Mesodermal cell (in vitro differentiated cells): ENCODE measurements around the gene PMF1. TPM values are rescaled to one million over a fixed set of nuclear protein-coding genes. Genes with fewer than 3 reads are reported as not detected.

Source experiments
- H3K27ac ChIP-seq: 2 replicates; pipeline ENCODE4 v1.7.0; 2013; ENCODE audit warnings: mild to moderate bottlenecking, low read depth, low read length, moderate library complexity; ENCODE audit not compliant: severe bottlenecking
- H3K36me3 ChIP-seq: 2 replicates; pipeline ENCODE4 v1.7.1; 2013; ENCODE audit warnings: mild to moderate bottlenecking, low read length, moderate library complexity; ENCODE audit not compliant: control insufficient read depth, insufficient read depth
- H3K4me1 ChIP-seq: one replicate; pipeline ENCODE4 v1.7.1; 2013; ENCODE audit warnings: mild to moderate bottlenecking, low read length; ENCODE audit not compliant: insufficient read depth, control insufficient read depth, poor library complexity, severe bottlenecking
- H3K4me3 ChIP-seq: 2 replicates; pipeline ENCODE4 v1.7.0; 2013; ENCODE audit warnings: low read length, control low read depth, mild to moderate bottlenecking; ENCODE audit not compliant: insufficient read depth, poor library complexity, severe bottlenecking; ENCODE audit errors: extremely low read depth
- H3K9me3 ChIP-seq: 2 replicates; pipeline ENCODE4 v1.7.1; 2013; ENCODE audit warnings: mild to moderate bottlenecking, low read length, moderate library complexity; ENCODE audit not compliant: control insufficient read depth
- WGBS, 2 experiments: methylation state at CpG; one replicate each; pipeline ENCODE4 v1.1.5; 2013; ENCODE audit warnings: missing lambda C conversion rate in 2 of 2; ENCODE audit not compliant: insufficient coverage in 2 of 2; 5-methylcytosine and 5-hydroxymethylcytosine counted together
- polyA plus RNA-seq, 2 experiments: library from polyadenylated mRNA; stranded (reverse); fragments of 50-300 nt; gene quantifications; one replicate each; pipeline ENCODE4 v1.2.3, GENCODE V29; 2013

Gene PMF1
- 70.0 TPM for polyA plus RNA-seq (2013, experiment 1 of 2)
- 62.8 TPM for polyA plus RNA-seq (2013, experiment 2 of 2)

DNA sequence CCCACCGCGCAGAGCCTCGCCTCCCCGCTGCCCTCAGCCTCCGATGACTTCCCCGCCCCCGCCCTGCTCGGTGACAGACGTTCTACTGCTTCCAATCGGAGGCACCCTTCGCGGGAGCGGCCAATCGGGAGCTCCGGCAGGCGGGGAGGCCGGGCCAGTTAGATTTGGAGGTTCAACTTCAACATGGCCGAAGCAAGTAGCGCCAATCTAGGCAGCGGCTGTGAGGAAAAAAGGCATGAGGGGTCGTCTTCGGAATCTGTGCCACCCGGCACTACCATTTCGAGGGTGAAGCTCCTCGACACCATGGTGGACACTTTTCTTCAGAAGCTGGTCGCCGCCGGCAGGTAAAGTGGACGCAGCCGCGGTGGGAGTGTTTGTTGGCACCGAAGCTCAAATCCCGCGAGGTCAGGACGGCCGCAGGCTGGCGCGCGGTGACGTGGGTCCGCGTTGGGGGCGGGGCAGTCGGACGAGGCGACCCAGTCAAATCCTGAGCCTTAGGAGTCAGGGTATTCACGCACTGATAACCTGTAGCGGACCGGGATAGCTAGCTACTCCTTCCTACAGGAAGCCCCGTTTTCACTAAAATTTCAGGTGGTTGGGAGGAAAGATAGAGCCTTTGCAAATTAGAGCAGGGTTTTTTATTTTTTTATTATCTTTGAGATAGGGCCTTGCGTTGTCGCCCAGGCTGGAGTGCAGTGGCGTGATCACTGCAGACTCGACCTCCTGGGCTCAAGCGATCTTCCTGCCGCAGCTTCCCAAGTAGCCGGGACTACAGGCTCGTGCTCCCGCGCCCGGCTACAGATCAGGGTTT is at the start of gene PMF1:
Gene PMF1, plus strand, starts transcription at position 175 of the 811 bp plus-strand sequence. Its CDS starts 9 bp downstream, at position 184.
- H3K27ac ChIP-seq = peak within 1 kb of the TSS; percentile 98
- H3K36me3 ChIP-seq = peaks cover 54% of the 10 kb centered on the region
- peak within 1 kb of the TSS; percentile 62 for H3K4me3 ChIP-seq
- H3K9me3 ChIP-seq = no peaks in the 10 kb centered on the region
- no peaks in the 10 kb centered on the region for H3K4me1 ChIP-seq
- 0 to 1% methylated on average over 57 of the region's 61 CpGs for WGBS, 2 experiments

GRCh38 chr1:156163712-156164111 is 49.1 kb upstream of the PMF1 start:
- Histone ChIP-seq H3K4me1 (peaks cover 10% of the 10 kb centered on the region), H3K36me3 (no peaks in the 10 kb centered on the region), H3K9me3 (no peaks in the 10 kb centered on the region), H3K27ac (no peak overlapping the region), H3K4me3 (no peak overlapping the region)
- 100% methylated on average over 1 of the region's 1 CpG; no CpG with 5 or more reads in 1 of the 2 experiments for WGBS, 2 experiments

DNA sequence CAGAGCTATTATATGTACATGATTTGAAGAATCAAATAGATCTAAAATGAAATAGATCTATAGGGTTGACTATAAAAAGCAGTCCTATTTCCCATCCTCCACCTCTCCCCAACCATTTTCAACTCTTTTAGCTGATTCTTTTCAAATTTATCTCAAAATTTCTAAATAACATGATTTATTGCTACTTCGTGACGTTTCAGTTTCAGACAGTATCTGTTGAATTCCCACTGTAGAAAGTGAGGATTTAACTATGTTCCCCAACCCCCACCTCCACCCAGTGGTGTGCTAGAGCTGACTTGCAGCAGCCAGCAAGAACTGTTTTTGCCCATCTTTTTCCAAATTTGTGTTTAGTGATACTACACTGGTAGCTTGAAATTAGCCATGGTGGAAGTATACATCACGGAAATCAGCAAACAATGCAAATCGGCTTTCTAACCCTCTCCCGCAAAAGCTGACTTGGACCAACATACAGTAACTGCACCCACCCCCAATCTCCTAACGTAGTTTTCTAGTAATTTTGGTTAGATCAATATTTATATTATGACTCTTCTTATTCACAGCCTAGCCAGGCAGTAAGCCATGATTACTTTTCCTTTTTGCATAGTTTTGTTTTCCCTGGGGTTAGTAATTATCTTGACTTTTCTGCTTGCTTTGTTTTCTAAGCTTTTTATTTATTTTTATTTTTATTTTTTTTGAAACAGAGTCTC is 48.5 kb upstream of the PMF1 start:
- Histone ChIP-seq H3K4me3 (no peak overlapping the region), H3K4me1 (peaks cover 7% of the 10 kb centered on the region), H3K27ac (no peak overlapping the region), H3K36me3 (no peaks in the 10 kb centered on the region), H3K9me3 (no peaks in the 10 kb centered on the region)
- 100% methylated on average over 4 of the region's 6 CpGs; no CpG with 5 or more reads in 1 of the 2 experiments for WGBS, 2 experiments

- Histone ChIP-seq H3K27ac (no peak overlapping the region), H3K4me1 (peaks cover 4% of the 10 kb centered on the region), H3K9me3 (no peaks in the 10 kb centered on the region), H3K4me3 (no peak overlapping the region), H3K36me3 (no peaks in the 10 kb centered on the region)
- WGBS, 2 experiments = 98 to 100% methylated on average over 2 of the region's 2 CpGs
Observed at GRCh38 chr1:156165083-156165482, 47.7 kb upstream of the PMF1 start.

GRCh38 chr1:156167536-156167935 is 45.3 kb upstream of the PMF1 start:
- Histone ChIP-seq H3K4me1 (peaks cover 4% of the 10 kb centered on the region), H3K4me3 (no peak overlapping the region), H3K9me3 (no peaks in the 10 kb centered on the region), H3K27ac (no peak overlapping the region), H3K36me3 (no peaks in the 10 kb centered on the region)
- WGBS, 2 experiments = 77 to 96% methylated on average over 3 to 4 of the region's 5 CpGs

DNA sequence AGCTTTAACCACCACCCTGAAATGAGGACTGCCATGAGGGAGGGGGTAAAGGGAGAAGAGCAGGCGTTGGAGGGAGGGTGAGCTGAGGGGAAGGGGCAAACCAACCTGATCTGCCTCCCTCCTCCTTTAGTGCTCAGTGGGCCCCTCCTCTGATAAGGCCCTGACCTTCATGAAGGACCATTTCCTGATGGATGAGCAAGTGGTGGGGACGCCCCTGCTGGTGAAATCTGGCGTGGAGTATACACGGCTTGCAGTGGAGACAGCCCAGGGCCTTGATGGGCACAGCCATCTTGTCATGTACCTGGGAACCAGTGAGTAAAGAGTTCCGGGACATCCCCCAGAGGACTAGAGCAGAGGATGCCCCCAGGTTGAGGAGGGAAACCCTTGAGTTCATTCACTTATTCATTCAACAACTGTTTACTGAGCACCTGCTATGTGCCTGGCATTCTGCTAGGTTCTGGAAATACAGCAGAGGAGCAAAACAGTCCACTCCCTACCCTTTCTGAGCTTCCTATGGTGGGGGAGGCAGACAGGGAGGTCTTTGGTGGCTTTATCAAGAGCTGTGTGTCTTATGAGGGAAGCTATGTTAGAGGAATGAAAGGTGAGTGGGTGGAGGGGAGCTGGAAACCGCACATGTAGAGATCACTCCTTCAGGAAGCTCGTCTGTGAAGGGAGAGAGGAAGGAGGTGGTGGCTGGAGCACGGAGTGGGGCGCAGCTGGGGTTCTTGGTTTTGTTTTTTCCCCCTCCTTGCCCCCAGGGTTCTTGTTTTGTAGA is 39.9 kb upstream of the PMF1 start:
- no peak overlapping the region for H3K4me3 ChIP-seq
- no peaks in the 10 kb centered on the region for H3K36me3 ChIP-seq
- no peaks in the 10 kb centered on the region for H3K9me3 ChIP-seq
- 85 to 92% methylated on average over 5 to 7 of the region's 9 CpGs for WGBS, 2 experiments
- H3K27ac ChIP-seq = no peak overlapping the region
- H3K4me1 ChIP-seq = no peaks in the 10 kb centered on the region

GRCh38 chr1:156176610-156177210 is 36.1 kb upstream of the PMF1 start:
- H3K4me3 ChIP-seq = no peak overlapping the region
- H3K9me3 ChIP-seq = no peaks in the 10 kb centered on the region
- 89 to 90% methylated on average over 11 of the region's 12 CpGs for WGBS, 2 experiments
- H3K4me1 ChIP-seq = peaks cover 3% of the 10 kb centered on the region
- H3K36me3 ChIP-seq = no peaks in the 10 kb centered on the region
- no peak overlapping the region for H3K27ac ChIP-seq

DNA sequence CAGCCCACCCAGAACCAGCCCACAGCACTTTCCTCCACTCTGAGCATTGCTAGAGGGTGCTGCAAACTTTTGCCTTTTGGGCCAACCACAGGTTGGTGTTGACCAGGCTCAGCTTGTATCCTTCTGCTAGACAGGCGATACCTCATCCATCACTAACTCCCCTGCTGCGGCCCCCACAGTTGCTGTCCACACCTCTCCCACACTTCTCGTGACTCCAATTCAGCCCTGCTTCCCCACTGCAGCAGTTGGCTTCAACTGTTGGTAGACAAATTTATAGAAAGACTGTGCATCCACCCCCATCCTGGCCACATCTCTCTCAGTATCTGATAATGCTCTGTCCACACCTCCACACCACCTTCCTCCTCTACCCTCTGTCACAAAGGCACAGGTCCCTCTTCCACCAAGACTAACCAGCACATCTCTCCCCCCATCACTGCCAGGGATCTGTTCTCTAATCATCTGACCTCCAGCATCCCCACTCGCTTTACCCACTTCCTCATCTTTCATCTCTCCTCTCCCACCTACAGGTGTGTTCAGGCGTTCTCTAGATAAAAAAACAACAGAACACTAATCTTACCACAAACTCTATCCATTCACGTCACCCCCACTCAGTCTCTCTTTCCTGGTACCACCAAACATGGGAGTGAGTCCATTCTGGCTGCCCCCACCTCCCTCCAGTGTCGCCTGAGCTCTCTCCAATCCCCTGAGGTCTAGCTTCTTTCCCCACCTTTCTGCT is 34.7 kb upstream of the PMF1 start:
- WGBS, 2 experiments = 84 to 95% methylated on average over 5 to 7 of the region's 7 CpGs
- peaks cover 3% of the 10 kb centered on the region for H3K4me1 ChIP-seq
- H3K36me3 ChIP-seq = no peaks in the 10 kb centered on the region
- H3K4me3 ChIP-seq = no peak overlapping the region
- H3K27ac ChIP-seq = no peak overlapping the region
- H3K9me3 ChIP-seq = no peaks in the 10 kb centered on the region

GRCh38 chr1:156180471-156180870 is 32.3 kb upstream of the PMF1 start:
- Histone ChIP-seq H3K4me3 (no peak overlapping the region), H3K9me3 (peaks cover under 1% of the 10 kb centered on the region), H3K36me3 (no peaks in the 10 kb centered on the region), H3K4me1 (peaks cover 3% of the 10 kb centered on the region), H3K27ac (no peak overlapping the region)
- 100% methylated on average over 1 of the region's 3 CpGs for WGBS, 2 experiments
